Liver (tissue), 9 donors: ENCODE data around the gene BLOC1S1. TPM values are rescaled to one million over a fixed set of nuclear protein-coding genes. Genes with fewer than 3 reads are reported as not detected.

Experiments used
- DNase-seq: peaks from one replicate; pipeline ENCODE4 v3.0.0-alpha.2; 2017; ENCODE audit warnings: low spot score
- H3K27ac ChIP-seq, 2 donors: one replicate each; pipeline ENCODE4 v1.7.0; 2013; ENCODE audit warnings: inconsistent platforms in 2 of 2, low read length in 2 of 2, control low read depth in 1 of 2, low read depth in 1 of 2, mild to moderate bottlenecking in 1 of 2
- H3K27me3 ChIP-seq, 4 donors: one replicate each; pipeline versions ENCODE4 v1.6.1 to v1.7.0; 2013; ENCODE audit warnings: low read length in 3 of 4, inconsistent platforms in 1 of 4, mild to moderate bottlenecking in 1 of 4, moderate library complexity in 1 of 4; ENCODE audit not compliant: control insufficient read depth in 4 of 4, insufficient read depth in 4 of 4
- H3K36me3 ChIP-seq, 4 donors: one replicate each; pipeline versions ENCODE4 v1.6.1 to v1.7.0; 2013; ENCODE audit warnings: low read length in 3 of 4, mild to moderate bottlenecking in 3 of 4, low read depth in 1 of 4, moderate library complexity in 1 of 4; ENCODE audit not compliant: control insufficient read depth in 4 of 4, insufficient read depth in 3 of 4
- H3K4me1 ChIP-seq, 4 donors: one replicate each; pipeline versions ENCODE4 v1.6.1 to v1.7.0; 2013; ENCODE audit warnings: low read length in 3 of 4, mild to moderate bottlenecking in 3 of 4, moderate library complexity in 1 of 4; ENCODE audit not compliant: control insufficient read depth in 4 of 4, insufficient read depth in 4 of 4
- H3K4me3 ChIP-seq, 3 donors: one replicate each; pipeline versions ENCODE4 v1.6.1 to v1.7.0; 2013; ENCODE audit warnings: low read length in 3 of 3, control low read depth in 1 of 3, low read depth in 1 of 3, mild to moderate bottlenecking in 1 of 3
- H3K9ac ChIP-seq, 2 donors: one replicate each; pipeline ENCODE4 v1.7.0; 2013; ENCODE audit warnings: low read length in 2 of 2, mild to moderate bottlenecking in 2 of 2, moderate library complexity in 2 of 2, control low read depth in 1 of 2, low read depth in 1 of 2
- H3K9me3 ChIP-seq, 4 donors: one replicate each; pipeline versions ENCODE4 v1.6.1 to v1.7.0; 2013; ENCODE audit warnings: low read length in 3 of 4; ENCODE audit not compliant: control insufficient read depth in 4 of 4
- ATF3 ChIP-seq: IDR thresholded peaks from 2 replicates; pipeline ENCODE4 v1.6.1; 2016; ENCODE audit warnings: antibody characterized with exemption
- CTCF ChIP-seq: fragments of 150-350 bp; IDR thresholded peaks from 2 replicates; pipeline ENCODE4 v1.5.1; 2017; ENCODE audit warnings: improper control_type of control experiment, low read depth, low read length; ENCODE audit not compliant: missing input control
- EGR1 ChIP-seq, 2 donors: IDR thresholded peaks; 2 replicates each; pipeline ENCODE4 v1.6.1; 2016 to 2018; ENCODE audit warnings: antibody characterized with exemption in 2 of 2, low read depth in 2 of 2
- FOXA1 ChIP-seq: IDR thresholded peaks from 2 replicates; pipeline ENCODE4 v1.6.1; 2016; ENCODE audit warnings: antibody characterized with exemption
- GABPA ChIP-seq, 2 donors: IDR thresholded peaks in 1 of 2; conservative IDR thresholded peaks in 1 of 2; 2 replicates each; pipeline ENCODE4 v1.6.1; 2016; ENCODE audit warnings: antibody characterized with exemption in 2 of 2, mild to moderate bottlenecking in 1 of 2, moderate library complexity in 1 of 2
- HNF4G ChIP-seq: IDR thresholded peaks from 2 replicates; pipeline ENCODE4 v1.6.1; 2016; ENCODE audit warnings: antibody characterized with exemption
- JUND ChIP-seq, 2 donors: IDR thresholded peaks; 2 replicates each; pipeline ENCODE4 v1.6.1; 2016; ENCODE audit warnings: antibody characterized with exemption in 2 of 2
- MAX ChIP-seq: IDR thresholded peaks from 2 replicates; pipeline ENCODE4 v1.6.1; 2016; ENCODE audit warnings: antibody characterized with exemption
- NR2F2 ChIP-seq: IDR thresholded peaks from 2 replicates; pipeline ENCODE4 v1.6.1; 2016; ENCODE audit warnings: antibody characterized with exemption
- RAD21 ChIP-seq, 2 donors: IDR thresholded peaks; 2 replicates each; pipeline ENCODE4 v1.6.1; 2016; ENCODE audit warnings: antibody characterized with exemption in 2 of 2, mild to moderate bottlenecking in 2 of 2
- REST ChIP-seq: IDR thresholded peaks from 2 replicates; pipeline ENCODE4 v1.6.1; 2016; ENCODE audit warnings: antibody characterized with exemption, mild to moderate bottlenecking
- TAF1 ChIP-seq: conservative IDR thresholded peaks from 2 replicates; pipeline ENCODE4 v1.6.1; 2016; ENCODE audit warnings: antibody characterized with exemption, mild to moderate bottlenecking
- ZBTB33 ChIP-seq: IDR thresholded peaks from 2 replicates; pipeline ENCODE4 v1.6.1; 2016; ENCODE audit warnings: antibody characterized with exemption
- WGBS: extraction: QIAGEN DNeasy Blood & Tissue Kit; methylation state at CpG from one replicate; pipeline ENCODE4 v1.1.7; 2013; 5-methylcytosine and 5-hydroxymethylcytosine counted together
- polyA plus RNA-seq, 2 donors: library from polyadenylated mRNA; stranded (reverse) in 1 of 2; unstranded in 1 of 2; fragments of 200-250 nt in 1 of 2; fragments of >200 nt in 1 of 2; fragmentation: Nextera tagmentation in 1 of 2; extraction: Ambion mirVana in 1 of 2; gene quantifications; one replicate each; pipeline versions ENCODE4 v1.2.1 to v1.2.3, GENCODE V29; 2013 to 2015
- total RNA-seq, 2 donors: library from RNA; depleted of rRNA; stranded (reverse); fragments of >200 nt; gene quantifications; one replicate each; pipeline ENCODE4 v1.2.3, GENCODE V29; 2014
- donor health status: healthy.
- donor health status: healthy.
- donor health status: healthy.
- donor health status: healthy.
- donor health status: healthy.

The BLOC1S1 gene
- total and polyA plus RNA-seq, 4 donors: 43.7 to 150 (median 115) TPM

- no peak overlapping the region for H3K9ac ChIP-seq
- H3K27ac ChIP-seq: no peak overlapping the region
- H3K4me3 ChIP-seq: no peak overlapping the region
- H3K36me3 ChIP-seq: no peaks in the 10 kb centered on the region
- H3K9me3 ChIP-seq: no peaks in the 10 kb centered on the region
- 98% methylated on average over 7 of the region's 7 CpGs for WGBS
- TF ChIP-seq ATF3 (no peak), REST (no peak), ZBTB33 (no peak), JUND (IDR thresholded peaks at IDR 0.05) (no peak), FOXA1 (no peak), NR2F2 (no peak), CTCF (no peak), EGR1 (IDR thresholded peaks at IDR 0.05; ENCODE audit: low read depth in 2 of 2) (no peak), MAX (no peak)
- H3K4me1 ChIP-seq: no peaks in the 10 kb centered on the region
- H3K27me3 ChIP-seq: no peaks in the 10 kb centered on the region
- DNase-seq: no peak
Measured at GRCh38 chr12:55694188-55694515, 21.7 kb upstream of the BLOC1S1 start.

GRCh38 chr12:55694651-55695050 lies 21.2 kb upstream of the BLOC1S1 start:
- Histone ChIP-seq H3K9me3 (no peaks in the 10 kb centered on the region), H3K4me3 (no peak overlapping the region), H3K36me3 (no peaks in the 10 kb centered on the region), H3K27me3 (no peaks in the 10 kb centered on the region), H3K9ac (no peak overlapping the region), H3K4me1 (no peaks in the 10 kb centered on the region), H3K27ac (no peak overlapping the region)
- TF ChIP-seq RAD21 (IDR thresholded peaks at IDR 0.05): no peak
- TF ChIP-seq TAF1: no peak
- TF ChIP-seq REST: no peak
- TF ChIP-seq HNF4G: no peak
- TF ChIP-seq EGR1 (IDR thresholded peaks at IDR 0.05; ENCODE audit: low read depth in 2 of 2): no peak
- no peak for TF ChIP-seq MAX
- no peak for TF ChIP-seq GABPA (IDR thresholded peaks at IDR 0.05 in 1 of 2, conservative IDR thresholded peaks at IDR 0.05 in 1 of 2)
- 97% methylated on average over 4 of the region's 4 CpGs for WGBS
- DNase-seq: no peak
